MCF 10A (cell line): ENCODE measurements around the gene DSTN. TPM values are rescaled to one million over a fixed set of nuclear protein-coding genes. Genes with fewer than 3 reads are reported as not detected.

Experiments
- BruUV-seq: library from RNA; stranded (reverse); fragments of 400-500 nt; replicated peaks from 2 replicates; lab custom pipeline; 2021; lab: Mats Ljungman, UMichigan
- CTCF ChIA-PET: fragments of 300-600 bp; sonication (Branson Sonifier 250); formaldehyde crosslinking; extraction: SDS; loops from one replicate; lab custom pipeline; 2021; ENCODE audit warnings: antibody characterized with exemption, inconsistent platforms; lab: Yijun Ruan, JAX
- POLR2A ChIA-PET: fragments of 300-600, 350-650 bp; sonication (Branson Sonifier 250); formaldehyde crosslinking; extraction: SDS; loops from one replicate; lab custom pipeline; 2020; ENCODE audit warnings: antibody characterized with exemption, inconsistent platforms; lab: Yijun Ruan, JAX
- DNase-seq: peaks from one replicate; pipeline ENCODE4 v3.0.0-alpha.2; 2018; ENCODE audit not compliant: unreplicated experiment
- H3K27ac Mint-ChIP-seq: one replicate; pipeline ENCODE4 v1.8.0; 2022; ENCODE audit warnings: mild to moderate bottlenecking, low read depth, mixed read lengths; ENCODE audit not compliant: unreplicated experiment
- H3K27me3 Mint-ChIP-seq: one replicate; pipeline ENCODE4 v1.8.0; 2022; ENCODE audit warnings: mixed read lengths; ENCODE audit not compliant: insufficient read depth, unreplicated experiment
- H3K36me3 Mint-ChIP-seq: one replicate; pipeline ENCODE4 v1.8.0; 2022; ENCODE audit warnings: mild to moderate bottlenecking, moderate library complexity, mixed read lengths; ENCODE audit not compliant: insufficient read depth, unreplicated experiment
- H3K4me1 Mint-ChIP-seq: one replicate; pipeline ENCODE4 v1.8.0; 2022; ENCODE audit warnings: mixed read lengths; ENCODE audit not compliant: insufficient read depth, unreplicated experiment
- H3K4me3 Mint-ChIP-seq: one replicate; pipeline ENCODE4 v1.8.0; 2022; ENCODE audit warnings: mild to moderate bottlenecking, moderate library complexity, mixed read lengths; ENCODE audit not compliant: unreplicated experiment
- H3K9me3 Mint-ChIP-seq: one replicate; pipeline ENCODE4 v1.8.0; 2022; ENCODE audit warnings: mixed read lengths; ENCODE audit not compliant: unreplicated experiment
- intact Hi-C: fragments of 100-400 bp; cut with micrococcal nuclease; formaldehyde crosslinking; loops from 2 replicates; pipeline ENCODE4 v1.14.1; 2022
- total RNA-seq: library from RNA; stranded (reverse); gene quantifications from 2 replicates; pipeline ENCODE4 v1.2.3, GENCODE V29; 2022
- TF ChIP-seq, protein P1 (sequence below): fragments of 200-600 bp; IDR thresholded peaks from one replicate; pipeline ENCODE4 v1.8.0; 2022; ENCODE audit warnings: antibody characterized with exemption, mild to moderate bottlenecking; ENCODE audit not compliant: unreplicated experiment

Gene DSTN
- total RNA-seq, 1 experiment from 2014 or later: 280 TPM

- intact Hi-C loops: no loop called here
- H3K4me3 Mint-ChIP-seq: no peak overlapping the region
- no peak overlapping the region for H3K27ac Mint-ChIP-seq
- no peaks in the 10 kb centered on the region for H3K36me3 Mint-ChIP-seq
- TF ChIP-seq, protein P1, sequence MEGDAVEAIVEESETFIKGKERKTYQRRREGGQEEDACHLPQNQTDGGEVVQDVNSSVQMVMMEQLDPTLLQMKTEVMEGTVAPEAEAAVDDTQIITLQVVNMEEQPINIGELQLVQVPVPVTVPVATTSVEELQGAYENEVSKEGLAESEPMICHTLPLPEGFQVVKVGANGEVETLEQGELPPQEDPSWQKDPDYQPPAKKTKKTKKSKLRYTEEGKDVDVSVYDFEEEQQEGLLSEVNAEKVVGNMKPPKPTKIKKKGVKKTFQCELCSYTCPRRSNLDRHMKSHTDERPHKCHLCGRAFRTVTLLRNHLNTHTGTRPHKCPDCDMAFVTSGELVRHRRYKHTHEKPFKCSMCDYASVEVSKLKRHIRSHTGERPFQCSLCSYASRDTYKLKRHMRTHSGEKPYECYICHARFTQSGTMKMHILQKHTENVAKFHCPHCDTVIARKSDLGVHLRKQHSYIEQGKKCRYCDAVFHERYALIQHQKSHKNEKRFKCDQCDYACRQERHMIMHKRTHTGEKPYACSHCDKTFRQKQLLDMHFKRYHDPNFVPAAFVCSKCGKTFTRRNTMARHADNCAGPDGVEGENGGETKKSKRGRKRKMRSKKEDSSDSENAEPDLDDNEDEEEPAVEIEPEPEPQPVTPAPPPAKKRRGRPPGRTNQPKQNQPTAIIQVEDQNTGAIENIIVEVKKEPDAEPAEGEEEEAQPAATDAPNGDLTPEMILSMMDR: no peak
- no peaks in the 10 kb centered on the region for H3K27me3 Mint-ChIP-seq
- H3K4me1 Mint-ChIP-seq: no peaks in the 10 kb centered on the region
- POLR2A ChIA-PET: interaction anchor here (1.1 to 5.2 kb wide), 3 partner anchors 27 to 116 kb away, joined by 3 to 55 read pairs (median 8); partner anchors contain the start of gene DSTN
- BruUV-seq: no TSS peak
- no peaks in the 10 kb centered on the region for H3K9me3 Mint-ChIP-seq
- no peak for DNase-seq
- CTCF ChIA-PET: interaction anchor here (0.9 to 4.7 kb wide), 3 partner anchors 13 to 42 kb away, joined by 3 to 39 read pairs (median 26); partner anchors contain the start of gene DSTN
Measured at GRCh38 chr20:17529586-17529985, 40.3 kb upstream of the DSTN start.

DNA sequence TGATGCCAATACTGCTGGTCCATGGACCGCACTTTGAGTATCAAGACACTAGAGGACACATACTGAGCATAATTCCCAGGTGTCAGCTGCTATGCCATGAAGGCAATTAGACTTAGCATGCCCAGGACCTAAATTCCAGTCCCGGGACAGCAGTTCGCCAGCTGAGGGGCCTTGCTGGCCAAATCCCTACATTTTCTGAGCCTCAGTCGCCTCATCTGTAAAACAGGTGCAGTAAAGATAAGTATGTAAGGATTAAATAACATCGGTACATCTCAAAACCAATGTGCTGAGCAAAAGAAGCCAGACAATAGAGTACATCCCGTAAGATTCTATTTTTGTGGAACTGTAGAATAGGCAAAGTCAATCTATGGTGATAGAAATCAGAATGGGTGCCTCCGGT lies 39.7 kb upstream of the DSTN start:
- no peak for DNase-seq
- ChIA-PET POLR2A (interaction anchor here (1.1 to 5.2 kb wide), 4 partner anchors 24 to 116 kb away, joined by 3 to 55 read pairs (median 8); partner anchors contain the start of gene DSTN), CTCF (interaction anchor here (1.4 to 4.7 kb wide), 3 partner anchors 11 to 42 kb away, joined by 6 to 39 read pairs (median 26); partner anchors contain the start of gene DSTN)
- Mint-ChIP-seq H3K4me1 (no peaks in the 10 kb centered on the region), H3K27ac (no peak overlapping the region), H3K27me3 (no peaks in the 10 kb centered on the region), H3K36me3 (no peaks in the 10 kb centered on the region), H3K9me3 (no peaks in the 10 kb centered on the region), H3K4me3 (peak overlapping the region; percentile 69)
- intact Hi-C loops: loop anchor here (10.0 kb wide), 1 partner anchor 465 kb away; no protein-coding TSS in a partner anchor
- BruUV-seq: no TSS peak
- TF ChIP-seq, protein P1: no peak

GRCh38 chr20:17530716-17531664 lies 38.9 kb upstream of the DSTN start, which contains the start of gene BFSP1:
Gene BFSP1, minus strand, starts transcription at chr20:17531379. Its CDS starts 50 bp downstream, at chr20:17531329.
- H3K27ac Mint-ChIP-seq: no peak within 1 kb of the TSS
- TF ChIP-seq, protein P1: no peak
- H3K36me3 Mint-ChIP-seq: no peaks in the 10 kb centered on the region
- intact Hi-C loops: loop anchor here (10.0 kb wide), 1 partner anchor 464 kb away; no protein-coding TSS in a partner anchor
- ChIA-PET POLR2A (interaction anchor here (0.6 to 5.2 kb wide), 14 partner anchors 10 to 613 kb away, joined by 3 to 55 read pairs (median 5); partner anchors contain the start of genes DSTN and RRBP1), CTCF (interaction anchor here (0.6 to 4.7 kb wide), 8 partner anchors 12 to 465 kb away, joined by 3 to 39 read pairs (median 5); partner anchors contain the start of gene DSTN)
- H3K4me3 Mint-ChIP-seq: peak within 1 kb of the TSS; percentile 69
- no peaks in the 10 kb centered on the region for H3K27me3 Mint-ChIP-seq
- DNase-seq: peak; percentile 38
- H3K9me3 Mint-ChIP-seq: no peaks in the 10 kb centered on the region
- no TSS peak for BruUV-seq
- H3K4me1 Mint-ChIP-seq: no peaks in the 10 kb centered on the region
